ENCODE measurements around the gene CCDC97. TPM values are rescaled to one million over a fixed set of nuclear protein-coding genes. Genes with fewer than 3 reads are reported as not detected.

CCDC97 gene
- total and polyA plus RNA-seq, 2 of the 8 experiments (the other 6 are each of a cell fraction or from before 2014, with no cell fraction given) = 19.8 to 27.1 TPM

- no peak for TF ChIP-seq CHD7 (IDR thresholded peaks at IDR 0.05; ENCODE audit: insufficient replicate concordance, low read length)
- TF ChIP-seq GTF2F1 (IDR thresholded peaks at IDR 0.05; ENCODE audit: borderline replicate concordance, low read depth, low read length) = no peak
- TF ChIP-seq PHF8 (conservative IDR thresholded peaks at IDR 0.05; ENCODE audit: low read depth, low read length) = no peak
- no peak for TF ChIP-seq SIRT6 (IDR thresholded peaks at IDR 0.05; ENCODE audit: low read length)
- no peak for TF ChIP-seq SAP30 (IDR thresholded peaks at IDR 0.05; ENCODE audit: insufficient read depth, insufficient replicate concordance, low read length)
- no peak for TF ChIP-seq TBP (IDR thresholded peaks at IDR 0.05; ENCODE audit: low read depth, low read length)
- TF ChIP-seq FOSL1 (IDR thresholded peaks at IDR 0.05; ENCODE audit: insufficient read depth, low read depth, low read length) = no peak
These were observed 34.2 kb downstream of the CCDC97 start (continued) for GRCh38 chr19:41344162-41344561.

Measured in H1 (cell line).